RWPE2 (cell line): ENCODE data around the gene PRR23E.

Experiments
- ATAC-seq: fragments of 200-7000 bp; cut with Tn5 transposase; 3 replicates; pipeline ENCODE4 v1.9.1; 2021; ENCODE audit warnings: low read depth
- DNase-seq: peaks from one replicate; pipeline ENCODE4 v3.0.0-alpha.2; 2020; ENCODE audit warnings: low spot score
- H3K27ac ChIP-seq: fragments of 450-650 bp; 2 replicates; pipeline ENCODE4 v1.5.1; 2017; ENCODE audit warnings: mild to moderate bottlenecking; ENCODE audit not compliant: poor library complexity, severe bottlenecking
- H3K27me3 ChIP-seq: fragments of 250-450 bp; sonication (Bioruptor Pico); 2 replicates; pipeline ENCODE4 v1.5.1; 2021; ENCODE audit warnings: mild to moderate bottlenecking, moderate library complexity; ENCODE audit not compliant: insufficient read depth, poor library complexity, severe bottlenecking
- H3K36me3 ChIP-seq: fragments of 250-450 bp; sonication (Bioruptor Pico); 2 replicates; pipeline ENCODE4 v1.5.1; 2020; ENCODE audit warnings: low read depth, mild to moderate bottlenecking, moderate library complexity
- H3K4me1 ChIP-seq: fragments of 250-450 bp; sonication (Bioruptor Pico); 2 replicates; pipeline ENCODE4 v1.5.1; 2021; ENCODE audit warnings: mild to moderate bottlenecking, moderate library complexity; ENCODE audit not compliant: insufficient read depth, poor library complexity, severe bottlenecking
- H3K4me3 ChIP-seq: fragments of 250-450 bp; sonication (Bioruptor Pico); 2 replicates; pipeline ENCODE4 v1.5.1; 2021; ENCODE audit warnings: mild to moderate bottlenecking, moderate library complexity; ENCODE audit not compliant: severe bottlenecking
- H3K9me3 ChIP-seq: fragments of 250-450 bp; sonication (Bioruptor Pico); 2 replicates; pipeline ENCODE4 v1.5.1; 2021; ENCODE audit warnings: mild to moderate bottlenecking, moderate library complexity; ENCODE audit not compliant: severe bottlenecking
- CTCF ChIP-seq: fragments of 450-650 bp; IDR thresholded peaks from one replicate; pipeline ENCODE4 v1.5.1; 2017; ENCODE audit warnings: mild to moderate bottlenecking, moderate library complexity; ENCODE audit not compliant: poor library complexity, severe bottlenecking

The PRR23E gene

DNA sequence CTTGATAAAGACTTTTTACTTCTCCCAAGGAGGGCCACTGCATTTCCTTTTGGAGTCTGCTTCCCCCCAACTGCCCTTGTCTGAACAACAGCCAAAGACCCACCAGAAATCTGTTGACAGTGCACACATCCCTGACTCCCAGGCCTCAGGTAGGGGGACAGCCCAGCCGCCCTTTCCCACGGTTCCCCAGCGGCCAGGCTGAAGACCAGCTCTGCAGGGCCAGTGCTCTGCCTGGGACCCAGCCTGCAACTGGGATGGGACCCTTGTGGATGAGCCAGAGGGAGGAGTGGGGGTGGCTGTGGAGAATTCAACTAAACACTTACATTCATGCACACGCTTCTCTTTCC, 8.1 kb upstream of the PRR23E start:
- Histone ChIP-seq H3K4me1 (no peaks in the 10 kb centered on the region), H3K27me3 (no peaks in the 10 kb centered on the region), H3K36me3 (no peaks in the 10 kb centered on the region), H3K4me3 (no peak overlapping the region), H3K27ac (no peak overlapping the region), H3K9me3 (no peaks in the 10 kb centered on the region)
- no peak for DNase-seq
- ATAC-seq, result no peak
- TF ChIP-seq CTCF, result no peak

GRCh38 chr3:127185268-127185667, 7.7 kb upstream of the PRR23E start:
- no peak overlapping the region for H3K4me3 ChIP-seq
- H3K4me1 ChIP-seq, result no peaks in the 10 kb centered on the region
- H3K9me3 ChIP-seq, result no peaks in the 10 kb centered on the region
- no peak for TF ChIP-seq CTCF
- H3K27me3 ChIP-seq, result no peaks in the 10 kb centered on the region
- no peak overlapping the region for H3K27ac ChIP-seq
- ATAC-seq (no peak), DNase-seq (no peak)
- H3K36me3 ChIP-seq, result no peaks in the 10 kb centered on the region

GRCh38 chr3:127185962-127186674, 6.8 kb upstream of the PRR23E start:
- DNase-seq, result no peak
- Histone ChIP-seq H3K4me1 (no peaks in the 10 kb centered on the region), H3K27me3 (no peaks in the 10 kb centered on the region), H3K4me3 (no peak overlapping the region), H3K9me3 (no peaks in the 10 kb centered on the region), H3K36me3 (no peaks in the 10 kb centered on the region), H3K27ac (no peak overlapping the region)
- no peak for ATAC-seq
- no peak for TF ChIP-seq CTCF

DNA sequence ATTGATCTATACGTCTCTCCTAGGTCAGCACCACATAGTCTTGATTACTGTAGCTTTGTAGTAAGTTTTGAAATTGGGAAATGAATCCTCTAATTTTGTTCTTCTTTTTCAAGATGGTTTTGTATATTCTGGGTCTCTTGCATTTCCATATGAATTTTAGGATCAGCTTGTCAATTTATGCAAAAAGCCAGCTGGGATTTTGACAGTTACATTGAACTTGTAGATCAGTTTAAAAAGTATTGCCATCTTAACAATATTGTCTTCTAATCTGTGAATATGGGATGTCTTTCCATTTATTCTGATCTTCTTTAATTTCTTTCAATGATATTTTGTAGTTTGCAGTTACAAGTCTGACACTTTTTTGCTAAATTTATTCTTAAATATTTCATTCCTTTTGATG, 5.6 kb upstream of the PRR23E start:
- ATAC-seq, result no peak
- TF ChIP-seq CTCF, result no peak
- Histone ChIP-seq H3K9me3 (no peaks in the 10 kb centered on the region), H3K27me3 (no peaks in the 10 kb centered on the region), H3K4me1 (no peaks in the 10 kb centered on the region), H3K4me3 (no peak overlapping the region), H3K27ac (no peak overlapping the region), H3K36me3 (no peaks in the 10 kb centered on the region)
- no peak for DNase-seq

DNA sequence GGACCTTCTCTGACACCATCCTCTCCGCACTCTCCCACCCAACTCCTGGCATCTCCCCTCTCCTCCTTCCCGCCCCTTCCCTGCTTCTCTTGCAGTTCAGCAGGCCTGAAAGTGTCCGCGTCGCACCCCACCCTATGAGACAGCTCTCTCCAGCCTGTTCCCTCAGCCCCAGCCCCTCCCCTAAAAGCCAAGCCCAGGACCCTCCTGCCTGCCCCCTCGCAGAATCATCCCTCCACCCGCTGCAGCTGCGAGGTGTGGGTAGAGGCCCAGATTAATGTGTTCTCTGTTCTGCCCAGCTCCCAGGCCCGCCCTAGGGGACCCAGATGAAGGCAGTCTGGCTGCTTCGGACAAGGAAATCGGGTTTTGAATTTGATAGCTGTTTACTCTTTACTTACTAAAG, 410 bp downstream of the PRR23E start:
- Histone ChIP-seq H3K27me3 (no peaks in the 10 kb centered on the region), H3K27ac (no peak overlapping the region), H3K9me3 (no peaks in the 10 kb centered on the region), H3K4me3 (no peak overlapping the region), H3K36me3 (no peaks in the 10 kb centered on the region), H3K4me1 (no peaks in the 10 kb centered on the region)
- ATAC-seq, result no peak
- TF ChIP-seq CTCF, result no peak
- no peak for DNase-seq
